ENCODE data around the gene SACS.
"Not testable (repeated sequence)": the region's sequence is repeated elsewhere in the genome, so short reads cannot be mapped to it uniquely, and the experiment has no call there.

The SACS gene

DNA sequence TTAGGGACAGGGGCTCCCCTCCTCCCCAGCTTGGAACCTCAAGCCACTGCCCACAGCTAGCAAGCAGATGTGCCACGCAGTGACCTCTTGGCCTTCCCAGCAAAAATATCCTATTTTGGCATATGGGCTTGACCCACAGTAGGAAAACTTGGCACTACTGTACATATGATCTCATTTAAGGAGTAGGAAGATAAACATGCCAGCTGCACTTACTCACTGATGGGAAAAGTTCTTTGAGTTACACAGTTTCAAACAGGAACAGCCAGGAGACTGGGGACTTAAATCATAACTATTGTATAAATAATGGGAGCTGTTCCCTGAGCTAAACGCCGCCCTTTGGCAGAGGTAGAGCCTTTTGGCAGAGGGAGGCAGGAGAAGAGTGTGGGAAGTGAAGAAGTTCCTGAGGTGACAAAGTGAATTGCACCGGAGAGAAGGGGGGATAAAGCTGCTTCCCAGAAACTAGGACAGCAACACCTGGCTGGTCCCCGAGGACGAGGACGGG lies 6.1 kb downstream of the SACS start:
- TF ChIP-seq, protein P1, sequence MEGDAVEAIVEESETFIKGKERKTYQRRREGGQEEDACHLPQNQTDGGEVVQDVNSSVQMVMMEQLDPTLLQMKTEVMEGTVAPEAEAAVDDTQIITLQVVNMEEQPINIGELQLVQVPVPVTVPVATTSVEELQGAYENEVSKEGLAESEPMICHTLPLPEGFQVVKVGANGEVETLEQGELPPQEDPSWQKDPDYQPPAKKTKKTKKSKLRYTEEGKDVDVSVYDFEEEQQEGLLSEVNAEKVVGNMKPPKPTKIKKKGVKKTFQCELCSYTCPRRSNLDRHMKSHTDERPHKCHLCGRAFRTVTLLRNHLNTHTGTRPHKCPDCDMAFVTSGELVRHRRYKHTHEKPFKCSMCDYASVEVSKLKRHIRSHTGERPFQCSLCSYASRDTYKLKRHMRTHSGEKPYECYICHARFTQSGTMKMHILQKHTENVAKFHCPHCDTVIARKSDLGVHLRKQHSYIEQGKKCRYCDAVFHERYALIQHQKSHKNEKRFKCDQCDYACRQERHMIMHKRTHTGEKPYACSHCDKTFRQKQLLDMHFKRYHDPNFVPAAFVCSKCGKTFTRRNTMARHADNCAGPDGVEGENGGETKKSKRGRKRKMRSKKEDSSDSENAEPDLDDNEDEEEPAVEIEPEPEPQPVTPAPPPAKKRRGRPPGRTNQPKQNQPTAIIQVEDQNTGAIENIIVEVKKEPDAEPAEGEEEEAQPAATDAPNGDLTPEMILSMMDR (conservative IDR thresholded peaks at IDR 0.05): no peak
- no peak overlapping the region for H3K27ac ChIP-seq

DNA sequence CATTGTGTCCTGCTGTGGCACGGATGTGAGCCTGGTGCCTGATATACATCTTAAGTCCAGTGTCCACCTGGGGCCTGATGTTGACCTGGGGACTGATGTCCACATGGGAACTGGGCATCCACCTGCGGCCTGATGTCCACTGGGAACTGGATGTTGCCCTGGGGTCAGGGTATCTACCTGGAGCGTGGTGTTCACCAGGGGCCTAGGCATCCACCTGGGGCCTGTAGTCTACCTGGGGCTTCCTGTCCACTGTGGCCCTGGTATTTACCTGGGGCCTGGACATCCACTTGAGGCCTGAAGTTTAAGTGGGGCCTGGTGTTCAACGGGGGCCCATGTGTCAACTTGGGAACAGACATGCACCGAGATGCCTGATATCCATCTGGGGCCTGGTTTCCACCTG lies 11.9 kb downstream of the SACS start:
- TF ChIP-seq, protein P1 (conservative IDR thresholded peaks at IDR 0.05): no peak
- H3K27ac ChIP-seq: no peak overlapping the region

GRCh38 chr13:23418776-23419683 lies 14.5 kb downstream of the SACS start:
- TF ChIP-seq, protein P1 (conservative IDR thresholded peaks at IDR 0.05): no peak
- no peak overlapping the region for H3K27ac ChIP-seq

- TF ChIP-seq, protein P1 (conservative IDR thresholded peaks at IDR 0.05): no peak
- no peak overlapping the region for H3K27ac ChIP-seq
Measured at GRCh38 chr13:23414682-23415081, 18.8 kb downstream of the SACS start.

DNA sequence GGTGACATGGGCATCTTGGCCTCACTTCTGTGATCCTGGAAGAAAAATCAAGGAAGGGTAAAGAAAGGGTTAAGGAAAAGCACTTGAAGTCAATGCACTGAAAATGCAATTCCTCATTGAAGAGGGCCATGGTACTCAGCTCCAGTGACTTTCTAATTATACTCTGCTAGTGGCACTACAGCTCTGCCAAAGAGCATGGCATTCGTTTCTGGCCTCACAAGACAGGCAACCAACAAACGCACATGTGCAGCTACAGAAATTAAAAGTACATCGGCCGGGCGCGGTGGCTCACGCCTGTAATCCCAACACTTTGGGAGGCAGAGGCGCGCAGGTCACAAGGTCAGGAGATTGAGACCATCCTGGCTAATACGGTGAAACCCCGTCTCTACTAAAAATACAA lies 21.8 kb downstream of the SACS start:
- H3K27ac ChIP-seq: no peak overlapping the region

GRCh38 chr13:23411220-23411619 lies 22.3 kb downstream of the SACS start:
- H3K27ac ChIP-seq: no peak overlapping the region
- TF ChIP-seq, protein P1 (conservative IDR thresholded peaks at IDR 0.05): no peak

More for the DNA sequence above, 21.8 kb downstream of the SACS start:
- TF ChIP-seq, protein P1 (conservative IDR thresholded peaks at IDR 0.05): no peak

GRCh38 chr13:23408026-23408425 lies 25.5 kb downstream of the SACS start:
- H3K27ac ChIP-seq: no peak overlapping the region
- TF ChIP-seq, protein P1 (conservative IDR thresholded peaks at IDR 0.05): no peak

GRCh38 chr13:23401156-23401555 lies 32.3 kb downstream of the SACS start:
- H3K27ac ChIP-seq: not testable (repeated sequence)

Data from VCaP (cell line).